Smooth muscle cell (in vitro differentiated cells): ENCODE data around the gene IRF4. TPM values are rescaled to one million over a fixed set of nuclear protein-coding genes. Genes with fewer than 3 reads are reported as not detected.

ENCODE experiments used
- DNase-seq: peaks from one replicate; lab custom pipeline; 2025; ENCODE audit not compliant: unreplicated experiment; lab: John Stamatoyannopoulos, UW
- H2AFZ ChIP-seq: fragments of 200-600 bp; sonication (generic); 2 replicates; pipeline ENCODE4 v1.6.0; 2016; ENCODE audit warnings: antibody characterized with exemption, low read depth, mild to moderate bottlenecking
- H3F3A ChIP-seq: fragments of 200-600 bp; sonication (generic); 2 replicates; pipeline ENCODE4 v1.6.0; 2017; ENCODE audit warnings: antibody characterized with exemption, low read depth
- H3K27ac ChIP-seq: fragments of 200-600 bp; sonication (generic); 2 replicates; pipeline ENCODE4 v1.5.1; 2016; ENCODE audit warnings: low read depth, mild to moderate bottlenecking
- H3K27me3 ChIP-seq: fragments of 200-600 bp; sonication (generic); 2 replicates; pipeline ENCODE4 v1.6.1; 2016; ENCODE audit warnings: low read depth, mild to moderate bottlenecking
- H3K36me3 ChIP-seq: fragments of 200-600 bp; sonication (generic); 2 replicates; pipeline ENCODE4 v1.5.1; 2016; ENCODE audit warnings: low read depth
- H3K4me1 ChIP-seq: fragments of 200-600 bp; sonication (generic); 2 replicates; pipeline ENCODE4 v1.5.1; 2016; ENCODE audit warnings: low read depth
- H3K4me2 ChIP-seq: fragments of 200-600 bp; sonication (generic); 2 replicates; pipeline ENCODE4 v1.6.0; 2016; ENCODE audit warnings: mild to moderate bottlenecking
- H3K4me3 ChIP-seq: fragments of 200-600 bp; sonication (generic); 2 replicates; pipeline ENCODE4 v1.5.1; 2016; ENCODE audit warnings: mild to moderate bottlenecking
- H3K79me2 ChIP-seq: fragments of 200-600 bp; sonication (generic); 2 replicates; pipeline ENCODE4 v1.6.0; 2016; ENCODE audit warnings: low read depth, mild to moderate bottlenecking
- H3K9ac ChIP-seq: fragments of 200-600 bp; sonication (generic); 2 replicates; pipeline ENCODE4 v1.6.0; 2016; ENCODE audit warnings: low read depth
- H3K9me3 ChIP-seq: fragments of 200-600 bp; sonication (generic); replicated peaks from 2 replicates; pipeline ENCODE4 v1.5.1; 2016; ENCODE audit warnings: low read depth
- H4K20me1 ChIP-seq: fragments of 200-600 bp; sonication (generic); 2 replicates; pipeline ENCODE4 v1.6.0; 2016; ENCODE audit warnings: low read depth
- CTCF ChIP-seq: fragments of 200-600 bp; sonication (generic); IDR thresholded peaks from 2 replicates; pipeline ENCODE4 v1.5.1; 2017; ENCODE audit warnings: borderline replicate concordance, mild to moderate bottlenecking, antibody characterized with exemption; ENCODE audit not compliant: insufficient read depth, poor library complexity, severe bottlenecking
- WGBS: methylation state at CpG from one replicate; pipeline ENCODE4 v1.1.7; 2016; ENCODE audit warnings: low lambda C conversion rate; 5-methylcytosine and 5-hydroxymethylcytosine counted together
- polyA plus RNA-seq: library from polyadenylated mRNA; unstranded; fragments of >200 nt; fragmentation: Nextera tagmentation; extraction: Ambion mirVana; gene quantifications from 2 replicates; pipeline ENCODE4 v1.2.1, GENCODE V29; 2016
- total RNA-seq: library from RNA; depleted of rRNA; stranded (reverse); fragments of >200 nt; gene quantifications from 2 replicates; pipeline ENCODE4 v1.2.3, GENCODE V29; 2014

IRF4 gene
- total and polyA plus RNA-seq, 2 experiments from 2014 or later, result 0.04 TPM; not detected in 1

DNA sequence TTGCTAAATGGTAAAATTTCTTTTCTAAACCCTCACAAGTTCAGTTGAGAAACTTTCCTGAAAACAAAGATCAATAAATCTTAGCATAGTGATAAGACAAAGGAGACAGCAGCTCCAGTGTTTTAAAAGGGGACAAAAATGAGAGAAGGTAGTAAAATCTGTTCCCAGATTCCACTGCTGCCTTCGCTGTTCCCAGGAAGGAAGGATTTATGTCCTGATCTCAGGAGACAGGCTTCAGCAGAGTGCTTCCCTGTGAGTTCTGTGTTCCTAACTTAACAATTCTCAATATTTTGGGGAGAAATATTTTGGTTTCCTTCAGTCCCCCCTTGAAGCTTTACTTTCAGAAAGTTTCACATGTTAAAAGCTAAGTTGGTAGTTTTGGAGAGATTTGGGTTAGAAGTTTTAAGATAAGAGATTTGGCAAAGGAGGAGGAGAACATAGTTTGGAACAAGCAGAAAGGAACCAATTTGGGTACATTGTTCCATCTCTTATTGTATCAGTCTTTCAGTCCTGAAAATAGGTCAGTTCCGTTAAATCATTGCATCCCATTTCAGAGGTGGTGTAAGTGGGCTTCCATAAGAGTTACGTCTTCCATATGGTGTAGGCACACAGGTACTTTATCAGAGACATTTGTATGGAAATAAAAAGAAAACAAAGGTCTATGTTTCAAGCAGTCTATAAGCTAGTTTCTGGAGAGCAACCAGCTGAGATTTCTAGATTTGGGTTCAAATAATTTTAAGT is 20.8 kb downstream of the IRF4 start:
- Histone ChIP-seq H3K36me3 (no peaks in the 10 kb centered on the region), H3K27me3 (no peaks in the 10 kb centered on the region), H3K9me3 (no peaks in the 10 kb centered on the region), H3K4me3 (no peak overlapping the region), H3K79me2 (no peaks in the 10 kb centered on the region), H3K9ac (no peak overlapping the region), H4K20me1 (no peaks in the 10 kb centered on the region), H3K4me1 (no peaks in the 10 kb centered on the region), H3K27ac (no peak overlapping the region), H2AFZ (no peak overlapping the region), H3F3A (no peaks in the 10 kb centered on the region), H3K4me2 (no peak overlapping the region)
- WGBS, result 75% methylated on average over 3 of the region's 3 CpGs
- no peak for TF ChIP-seq CTCF
- no peak for DNase-seq

- Histone ChIP-seq H3K4me1 (no peaks in the 10 kb centered on the region), H3K9ac (no peak overlapping the region), H3K79me2 (no peaks in the 10 kb centered on the region), H3K27me3 (no peaks in the 10 kb centered on the region), H3F3A (no peaks in the 10 kb centered on the region), H3K36me3 (no peaks in the 10 kb centered on the region), H3K4me2 (no peak overlapping the region), H3K27ac (no peak overlapping the region), H4K20me1 (no peaks in the 10 kb centered on the region), H3K9me3 (no peaks in the 10 kb centered on the region), H2AFZ (no peak overlapping the region), H3K4me3 (no peak overlapping the region)
- DNase-seq, result no peak
- no peak for TF ChIP-seq CTCF
These were observed 22.9 kb downstream of the IRF4 start for GRCh38 chr6:414447-414846.

GRCh38 chr6:415087-415486 is 23.5 kb downstream of the IRF4 start:
- Histone ChIP-seq H3K4me3 (no peak overlapping the region), H4K20me1 (no peaks in the 10 kb centered on the region), H2AFZ (no peak overlapping the region), H3K4me1 (no peaks in the 10 kb centered on the region), H3K79me2 (no peaks in the 10 kb centered on the region), H3F3A (no peaks in the 10 kb centered on the region), H3K9ac (no peak overlapping the region), H3K4me2 (no peak overlapping the region), H3K36me3 (no peaks in the 10 kb centered on the region), H3K27me3 (no peaks in the 10 kb centered on the region), H3K9me3 (no peaks in the 10 kb centered on the region), H3K27ac (no peak overlapping the region)
- no peak for TF ChIP-seq CTCF
- 99% methylated on average over 3 of the region's 3 CpGs for WGBS
- no peak for DNase-seq

DNA sequence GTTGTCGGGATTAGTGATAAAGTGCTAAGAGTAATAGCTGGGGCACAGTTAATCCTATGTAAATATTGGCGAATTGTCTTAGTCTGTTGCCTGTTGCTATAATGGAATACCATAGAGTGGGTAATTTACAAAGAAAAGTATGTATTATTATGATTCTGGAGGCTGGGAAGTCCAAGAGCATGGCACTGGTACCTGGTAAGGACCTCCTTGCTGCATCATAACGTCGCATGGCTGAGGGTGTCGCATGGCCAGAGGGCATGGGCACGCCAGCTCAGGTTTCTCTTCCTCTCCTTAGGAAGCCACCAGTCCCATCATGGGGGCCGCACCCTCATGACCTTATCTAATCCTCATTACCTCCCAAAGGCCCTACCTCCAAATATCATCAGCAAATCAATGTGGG is 29.7 kb downstream of the IRF4 start:
- no peak overlapping the region for H3K9ac ChIP-seq
- H3F3A ChIP-seq, result no peaks in the 10 kb centered on the region
- DNase-seq, result no peak
- 97% methylated on average over 7 of the region's 7 CpGs for WGBS
- H3K9me3 ChIP-seq, result no peaks in the 10 kb centered on the region
- no peak overlapping the region for H2AFZ ChIP-seq
- no peak overlapping the region for H3K27ac ChIP-seq
- H3K4me3 ChIP-seq, result no peak overlapping the region
- H3K36me3 ChIP-seq, result no peaks in the 10 kb centered on the region
- no peaks in the 10 kb centered on the region for H3K79me2 ChIP-seq
- no peaks in the 10 kb centered on the region for H3K27me3 ChIP-seq
- no peaks in the 10 kb centered on the region for H4K20me1 ChIP-seq
- TF ChIP-seq CTCF, result no peak
- no peak overlapping the region for H3K4me2 ChIP-seq
- H3K4me1 ChIP-seq, result no peaks in the 10 kb centered on the region
